Pancreas (tissue), 10 donors: ENCODE results near the gene SCAF8. TPM values are rescaled to one million over a fixed set of nuclear protein-coding genes. Genes with fewer than 3 reads are reported as not detected.

ENCODE experiments used
- ATAC-seq, 4 donors: fragments of 200-7000 bp; cut with Tn5 transposase; one replicate each; pipeline versions ENCODE4 v1.8.0 to v1.9.1; 2020; ENCODE audit warnings: mild to moderate bottlenecking in 4 of 4, moderate library complexity in 4 of 4
- DNase-seq, 6 donors: peaks; one replicate each; pipeline ENCODE4 v3.0.0-alpha.2; 2020
- FAIRE-seq: peaks from 2 replicates; lab custom pipeline; 2012; peaks lifted over from hg19 to GRCh38; lab: Jason Lieb, UNC
- H3K27ac ChIP-seq, 4 donors: fragments of 200-600 bp; sonication (generic); 1 replicate in 3 of 4; 2 replicates in 1 of 4; pipeline versions ENCODE4 v1.5.0 to v1.8.0; 2020
- H3K27me3 ChIP-seq, 4 donors: fragments of 200-600 bp; one replicate each; pipeline ENCODE4 v1.8.0; 2021
- H3K36me3 ChIP-seq, 3 donors: fragments of 200-600 bp; sonication (generic) in 1 of 3; one replicate each; pipeline versions ENCODE4 v1.5.0 to v1.8.0; 2020 to 2021
- H3K4me1 ChIP-seq, 3 donors: fragments of 200-600 bp; one replicate each; pipeline ENCODE4 v1.8.0; 2021
- H3K4me3 ChIP-seq, 4 donors: fragments of 200-600 bp; sonication (generic) in 2 of 4; one replicate each; pipeline versions ENCODE4 v1.5.0 to v1.8.0; 2020 to 2021
- H3K9me3 ChIP-seq, 4 donors: fragments of 200-600 bp; one replicate each; pipeline ENCODE4 v1.8.0; 2021
- WGBS, 2 donors: extraction: QIAGEN DNeasy Blood & Tissue Kit; methylation state at CpG; one replicate each; pipeline ENCODE4 v1.1.7; 2013; 5-methylcytosine and 5-hydroxymethylcytosine counted together
- intact Hi-C, 3 donors: fragments of 100-400 bp; cut with DNase I; formaldehyde crosslinking; loops; one replicate each; pipeline versions ENCODE4 v1.11.1 to v1.14.2; 2022
- polyA plus RNA-seq, 2 donors: library from polyadenylated mRNA; stranded (reverse); fragments of 200-250 nt; gene quantifications; one replicate each; pipeline ENCODE4 v1.2.3, GENCODE V29; 2013
- total RNA-seq, 6 donors: library from RNA; stranded (reverse); fragmentation: NEBNext Ultra II Directional in 4 of 6; extraction: Animal tissue kit (Norgen Biotek cat#: 25700) in 4 of 6; gene quantifications; one replicate each; pipeline versions ENCODE4 v1.2.1 to v1.2.4, GENCODE V29; 2021 to 2023
- TF ChIP-seq, protein P1 (sequence below), 4 donors: fragments of 200-600 bp; sonication (generic) in 3 of 4; IDR thresholded peaks; one replicate each; pipeline versions ENCODE4 v1.5.0 to v1.8.0; 2021; ENCODE audit warnings: antibody characterized with exemption in 4 of 4
- donor health status: healthy with polysubstance abuse.
- donor health status: DM: no; HTN: no; CAD: no; lungs with moderate emphysema.
- donor health status: DM: no; HTN: no; CAD: no.
- donor health status: control.
- donor health status: control.
- donor health status: Bipolar disorder and iron deficiency.
- donor health status: DM: yes; HTN: yes; CAD: no.
- donor health status: DM: no; HTN: no; CAD: no.
- donor health status: DM: no; HTN: no; CAD: no.
- donor health status: DM: yes; HTN: yes; CAD: no.

SCAF8 gene
- total and polyA plus RNA-seq, 8 donors = 8.3 to 25.4 (median 16.2) TPM

DNA sequence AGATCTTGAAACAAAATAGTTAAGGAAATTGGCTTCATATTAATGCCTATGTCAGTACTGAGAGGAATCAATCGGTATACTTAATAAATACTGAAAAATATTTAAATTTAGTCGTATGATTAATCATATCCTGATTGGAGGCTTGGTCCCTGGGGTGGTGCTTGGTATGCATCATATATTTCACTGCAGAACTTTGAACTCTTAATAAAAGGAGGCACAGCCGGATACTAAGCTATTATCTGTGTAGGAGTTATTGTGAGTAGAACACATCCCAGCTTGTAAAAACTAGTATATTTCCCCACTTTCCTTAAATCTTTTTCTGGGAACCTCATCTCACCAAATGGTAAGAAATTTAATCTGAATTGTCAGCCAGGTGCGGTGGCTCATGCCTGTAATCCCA lies 42.4 kb upstream of the SCAF8 start:
- Histone ChIP-seq H3K4me1 (no peaks in the 10 kb centered on the region), H3K27me3 (no peaks in the 10 kb centered on the region), H3K27ac (no peak overlapping the region), H3K4me3 (no peak overlapping the region), H3K36me3 (no peaks in the 10 kb centered on the region), H3K9me3 (no peaks in the 10 kb centered on the region)
- TF ChIP-seq, protein P1, sequence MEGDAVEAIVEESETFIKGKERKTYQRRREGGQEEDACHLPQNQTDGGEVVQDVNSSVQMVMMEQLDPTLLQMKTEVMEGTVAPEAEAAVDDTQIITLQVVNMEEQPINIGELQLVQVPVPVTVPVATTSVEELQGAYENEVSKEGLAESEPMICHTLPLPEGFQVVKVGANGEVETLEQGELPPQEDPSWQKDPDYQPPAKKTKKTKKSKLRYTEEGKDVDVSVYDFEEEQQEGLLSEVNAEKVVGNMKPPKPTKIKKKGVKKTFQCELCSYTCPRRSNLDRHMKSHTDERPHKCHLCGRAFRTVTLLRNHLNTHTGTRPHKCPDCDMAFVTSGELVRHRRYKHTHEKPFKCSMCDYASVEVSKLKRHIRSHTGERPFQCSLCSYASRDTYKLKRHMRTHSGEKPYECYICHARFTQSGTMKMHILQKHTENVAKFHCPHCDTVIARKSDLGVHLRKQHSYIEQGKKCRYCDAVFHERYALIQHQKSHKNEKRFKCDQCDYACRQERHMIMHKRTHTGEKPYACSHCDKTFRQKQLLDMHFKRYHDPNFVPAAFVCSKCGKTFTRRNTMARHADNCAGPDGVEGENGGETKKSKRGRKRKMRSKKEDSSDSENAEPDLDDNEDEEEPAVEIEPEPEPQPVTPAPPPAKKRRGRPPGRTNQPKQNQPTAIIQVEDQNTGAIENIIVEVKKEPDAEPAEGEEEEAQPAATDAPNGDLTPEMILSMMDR (IDR thresholded peaks at IDR 0.05) = no peak
- intact Hi-C loops = no loop called here
- no peak for DNase-seq
- FAIRE-seq = no peak
- no peak for ATAC-seq
- WGBS, 2 donors = 80 to 83% methylated on average over 4 of the region's 4 CpGs

DNA sequence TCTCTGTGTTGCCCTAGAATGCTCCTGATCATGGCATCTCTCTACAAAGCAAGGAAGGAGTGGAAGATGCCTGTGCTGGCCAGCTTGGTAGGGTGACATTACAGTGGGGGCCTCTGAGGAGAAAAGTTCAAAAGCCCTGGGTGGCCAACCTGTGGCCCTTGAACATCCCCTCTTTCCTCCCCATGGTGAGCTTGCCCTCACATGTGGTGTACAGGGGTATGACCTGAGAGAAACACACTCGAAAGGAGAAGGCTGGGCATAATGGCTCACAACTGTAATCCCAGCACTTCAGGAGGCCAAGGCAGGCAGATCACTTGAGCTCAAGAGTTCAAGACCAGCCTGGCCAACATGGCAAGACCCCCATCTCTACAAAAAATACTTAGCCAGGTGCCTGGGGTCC lies 36.6 kb upstream of the SCAF8 start:
- DNase-seq = no peak
- no peak for FAIRE-seq
- Histone ChIP-seq H3K27me3 (no peaks in the 10 kb centered on the region), H3K4me3 (no peak overlapping the region), H3K27ac (no peak overlapping the region), H3K4me1 (no peaks in the 10 kb centered on the region), H3K36me3 (no peaks in the 10 kb centered on the region), H3K9me3 (no peaks in the 10 kb centered on the region)
- ATAC-seq = no peak
- TF ChIP-seq, protein P1 (IDR thresholded peaks at IDR 0.05) = no peak
- intact Hi-C loops = no loop called here
- 71 to 93% methylated on average over 1 of the region's 1 CpG for WGBS, 2 donors

DNA sequence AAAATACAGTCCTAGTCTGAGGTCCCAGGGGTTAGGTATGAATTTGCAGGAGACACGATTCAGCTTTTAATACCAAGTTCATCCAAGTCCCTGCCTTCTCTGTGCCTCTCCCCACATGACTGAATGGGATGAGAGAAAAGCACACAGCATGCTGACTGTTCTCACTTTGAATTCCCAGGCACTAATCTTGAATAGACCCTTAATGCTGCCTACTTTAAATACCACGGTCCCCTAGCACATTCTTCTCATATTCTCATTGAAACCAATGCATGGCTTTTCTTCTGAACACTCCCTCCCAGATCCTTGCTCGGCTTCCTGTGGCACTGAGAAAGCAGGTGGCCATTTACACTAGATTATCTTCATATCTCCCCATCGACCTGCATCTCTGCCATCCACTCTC lies 30.1 kb upstream of the SCAF8 start:
- no peak overlapping the region for H3K27ac ChIP-seq
- no peak for FAIRE-seq
- H3K4me3 ChIP-seq = no peak overlapping the region
- no peak for DNase-seq
- TF ChIP-seq, protein P1 (IDR thresholded peaks at IDR 0.05) = no peak
- H3K4me1 ChIP-seq = no peaks in the 10 kb centered on the region
- intact Hi-C loops = no loop called here
- WGBS, 2 donors = 40 to 64% methylated on average over 4 of the region's 4 CpGs
- H3K36me3 ChIP-seq = no peaks in the 10 kb centered on the region
- H3K9me3 ChIP-seq = no peaks in the 10 kb centered on the region
- no peaks in the 10 kb centered on the region for H3K27me3 ChIP-seq
- no peak for ATAC-seq

DNA sequence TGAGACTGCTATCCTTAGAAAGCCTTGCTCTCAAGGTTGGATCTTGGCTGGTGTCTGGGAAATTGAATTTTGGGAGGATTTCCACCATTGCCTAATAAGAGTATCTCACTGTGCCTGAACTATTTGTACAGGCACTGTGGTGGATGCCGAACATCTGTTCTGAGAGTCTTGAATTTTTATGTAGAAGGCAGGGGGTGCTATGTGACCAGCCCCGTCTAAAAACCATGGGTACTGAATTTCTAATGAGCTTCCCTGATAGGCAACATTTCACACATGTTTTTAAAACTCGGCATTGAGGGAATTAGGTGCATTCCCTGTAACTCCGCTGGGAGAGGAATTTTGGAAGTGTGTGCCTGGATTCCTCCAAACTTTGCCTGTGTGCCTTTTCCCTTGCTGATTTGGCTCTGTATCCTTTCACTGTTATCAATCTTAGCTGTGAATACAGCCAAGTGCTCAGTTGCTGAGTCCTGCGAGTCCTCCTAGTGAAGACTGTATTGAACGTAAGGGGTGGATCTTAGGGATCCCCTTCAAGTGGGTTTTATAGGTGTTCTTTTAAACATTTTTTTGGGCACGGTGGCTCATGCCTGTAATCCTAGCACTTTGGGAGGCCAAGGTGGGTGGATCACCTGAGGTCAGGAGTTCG lies 27.6 kb upstream of the SCAF8 start:
- TF ChIP-seq, protein P1 (IDR thresholded peaks at IDR 0.05) = peak in 1 of 4 donors; percentile 10
- no peaks in the 10 kb centered on the region for H3K9me3 ChIP-seq
- H3K4me3 ChIP-seq = no peak overlapping the region
- no peaks in the 10 kb centered on the region for H3K27me3 ChIP-seq
- DNase-seq (no peak), ATAC-seq (peak in 3 of 4 donors; percentile 47 to 66 (median 62)), FAIRE-seq (no peak)
- WGBS, 2 donors = 36 to 38% methylated on average over 8 of the region's 8 CpGs
- intact Hi-C loops = no loop called here
- no peaks in the 10 kb centered on the region for H3K4me1 ChIP-seq
- no peaks in the 10 kb centered on the region for H3K36me3 ChIP-seq
- no peak overlapping the region for H3K27ac ChIP-seq

DNA sequence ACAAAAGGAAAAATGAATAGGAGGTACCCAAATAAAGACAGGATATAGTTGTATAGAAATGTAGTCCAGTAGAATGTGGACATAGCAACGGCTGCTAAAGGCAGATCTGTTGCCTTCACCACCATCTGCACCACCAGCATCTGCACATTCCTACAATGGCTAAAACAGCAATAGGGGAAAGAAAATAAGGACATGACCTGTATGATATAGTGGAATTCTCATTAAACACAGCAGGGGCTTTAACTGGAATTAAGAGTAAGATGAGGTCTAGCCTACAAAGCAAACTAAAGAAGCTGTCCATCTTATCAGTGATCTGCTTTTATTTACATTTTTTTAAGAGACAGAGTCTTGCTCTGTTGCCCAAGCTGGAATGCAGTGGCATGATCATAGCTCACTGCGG lies 26.8 kb upstream of the SCAF8 start:
- TF ChIP-seq, protein P1 (IDR thresholded peaks at IDR 0.05) = no peak
- Histone ChIP-seq H3K4me3 (no peak overlapping the region), H3K27me3 (no peaks in the 10 kb centered on the region), H3K36me3 (no peaks in the 10 kb centered on the region), H3K4me1 (no peaks in the 10 kb centered on the region), H3K9me3 (no peaks in the 10 kb centered on the region), H3K27ac (no peak overlapping the region)
- no peak for ATAC-seq
- 85% methylated on average over 2 of the region's 2 CpGs for WGBS, 2 donors
- intact Hi-C loops = no loop called here
- DNase-seq = no peak
- FAIRE-seq = no peak
